Measurements from ENCODE around the gene CENPX. TPM values are rescaled to one million over a fixed set of nuclear protein-coding genes. Genes with fewer than 3 reads are reported as not detected.

Gene CENPX
- total and polyA plus RNA-seq, 5 experiments from 2014 or later = 33.6 to 63.0 (median 42.7) TPM

DNA sequence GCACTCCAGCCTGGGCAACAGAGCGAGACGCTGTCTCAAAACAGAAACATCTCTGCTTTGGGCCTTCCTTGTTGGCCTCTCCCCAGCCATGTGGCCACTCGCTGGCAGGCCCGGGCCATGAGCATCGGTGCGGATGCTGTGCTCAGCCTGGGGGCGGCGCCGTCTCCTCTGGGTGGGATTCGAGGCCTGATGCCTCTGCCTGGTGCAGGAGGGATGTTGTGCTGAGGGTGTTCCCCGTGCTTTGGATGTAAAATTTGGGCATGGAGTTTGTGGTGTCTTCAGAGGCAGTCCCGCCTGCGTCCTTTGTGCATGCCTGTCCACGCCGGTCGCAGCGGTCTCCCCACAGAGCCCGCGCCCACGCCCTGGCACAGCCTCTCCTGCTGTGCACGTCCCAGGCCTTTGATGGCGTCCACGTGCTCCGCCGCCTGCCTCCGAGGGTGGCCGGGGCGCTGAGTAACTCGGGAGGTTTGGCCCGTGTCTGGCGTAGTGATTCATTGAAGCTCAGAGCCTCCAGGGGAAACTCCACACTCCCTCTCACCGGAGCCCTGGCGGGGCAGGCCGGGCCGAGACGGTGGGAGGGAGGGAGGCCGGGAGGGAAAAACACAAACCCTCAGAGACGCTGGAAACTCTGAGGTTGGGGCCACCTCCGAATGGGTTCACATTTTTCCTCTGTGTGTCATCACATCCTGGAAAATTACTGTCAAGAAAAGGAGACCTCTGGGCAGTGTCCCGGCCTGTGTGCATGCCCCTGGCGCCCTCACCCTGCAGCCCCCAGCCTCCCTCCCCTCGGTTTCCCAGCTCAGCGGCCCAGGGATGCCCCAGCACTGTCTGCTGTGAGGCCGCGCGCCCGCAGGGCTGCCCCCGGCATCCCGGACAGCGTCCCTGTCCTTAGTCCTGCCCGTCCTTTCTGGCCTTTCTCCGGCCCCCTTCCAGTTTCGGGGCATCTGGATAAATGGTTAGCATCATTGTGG is 19.0 kb downstream of the CENPX start:
- H3K36me3 Mint-ChIP-seq = no peaks in the 10 kb centered on the region
- DNase-seq = no peak
- POLR2A ChIA-PET = interaction anchor here (0.7 kb wide), 1 partner anchor 406 kb away, joined by 3 read pairs; no protein-coding TSS in a partner anchor
- no peak for ATAC-seq
- H3K27ac Mint-ChIP-seq = no peak overlapping the region
- no peaks in the 10 kb centered on the region for H3K27me3 Mint-ChIP-seq
- H3K9me3 Mint-ChIP-seq = no peaks in the 10 kb centered on the region
- no peak overlapping the region for H3K4me3 Mint-ChIP-seq
- peaks cover 0 to 4% (median 0%) of the 10 kb centered on the region in 4 donors for H3K4me1 Mint-ChIP-seq

DNA sequence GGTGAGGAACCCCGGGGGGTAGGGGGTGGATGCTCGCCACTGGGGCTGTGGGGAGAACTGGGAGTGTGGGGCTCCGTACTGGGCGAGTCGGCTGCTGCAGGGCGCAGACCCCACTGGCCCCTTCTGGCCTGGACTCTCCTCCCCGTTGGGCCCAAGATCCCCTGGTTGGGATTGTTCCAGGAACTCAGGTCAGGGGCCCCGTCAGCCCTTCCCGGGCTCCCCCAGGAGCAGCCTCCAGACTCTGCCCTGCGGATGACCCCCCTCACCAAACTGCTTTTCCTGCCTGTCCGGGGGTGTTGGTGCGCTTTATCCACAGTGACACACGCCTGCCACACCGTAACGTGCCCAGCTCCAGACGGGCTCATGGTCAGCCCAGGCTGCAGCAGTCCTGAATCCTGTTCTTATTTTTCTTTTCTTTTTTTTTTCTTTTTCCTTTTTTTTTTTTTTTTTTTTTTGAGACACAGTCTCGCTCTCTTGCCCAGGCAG is 21.1 kb downstream of the CENPX start:
- no peak overlapping the region for H3K27ac Mint-ChIP-seq

DNA sequence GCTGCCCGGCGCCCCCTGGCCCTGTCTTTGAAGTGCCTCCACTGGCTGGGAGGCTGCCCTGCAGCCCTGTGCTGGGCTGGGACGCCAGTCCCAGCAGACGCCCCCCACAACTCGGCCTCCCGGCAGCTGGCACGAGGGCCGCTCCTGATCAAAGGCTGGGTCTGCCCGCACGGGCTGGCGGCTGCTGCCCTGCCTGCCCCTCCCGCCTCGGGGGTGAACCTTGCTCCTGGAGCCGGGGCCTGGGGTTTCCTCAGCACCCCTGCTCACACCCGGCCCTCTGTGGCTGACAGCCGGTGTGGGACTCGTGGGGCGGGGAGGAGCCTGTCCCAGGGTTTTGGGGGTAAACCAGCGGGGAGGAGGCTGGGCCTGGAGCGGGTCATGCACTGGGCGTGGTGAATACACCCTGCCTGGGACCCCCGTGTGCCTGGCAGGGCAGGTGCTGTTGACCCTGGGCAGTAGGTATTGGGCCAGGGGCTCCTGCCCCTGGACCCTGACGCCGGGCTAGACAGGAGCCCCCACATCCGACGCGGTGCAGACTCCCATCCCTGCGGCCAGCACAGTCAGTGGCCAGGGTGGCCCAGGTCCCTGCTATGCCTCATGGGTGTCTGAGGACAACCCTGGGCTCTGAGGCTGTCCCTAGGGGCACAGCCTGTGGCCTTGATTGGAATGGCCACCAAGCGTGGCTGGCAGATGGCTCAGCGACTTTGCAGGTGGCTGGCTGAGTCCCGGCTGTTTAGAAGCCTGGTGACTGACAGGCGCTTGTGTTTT is 21.7 kb downstream of the CENPX start:
- Mint-ChIP-seq H3K27ac (no peak overlapping the region), H3K4me1 (peaks cover 0 to 2% (median 0%) of the 10 kb centered on the region in 4 donors), H3K9me3 (no peaks in the 10 kb centered on the region), H3K4me3 (no peak overlapping the region), H3K36me3 (peaks cover 0 to 12% (median 0%) of the 10 kb centered on the region in 3 donors), H3K27me3 (no peaks in the 10 kb centered on the region)
- POLR2A ChIA-PET = no interaction called here
- no peak for ATAC-seq
- DNase-seq = no peak

More for the DNA sequence above, 21.1 kb downstream of the CENPX start:
- H3K27me3 Mint-ChIP-seq = no peaks in the 10 kb centered on the region
- POLR2A ChIA-PET = no interaction called here
- H3K9me3 Mint-ChIP-seq = no peaks in the 10 kb centered on the region
- no peak for DNase-seq
- peaks cover 0 to 4% (median 0%) of the 10 kb centered on the region in 4 donors for H3K4me1 Mint-ChIP-seq
- ATAC-seq = no peak
- peaks cover 0 to 10% (median 0%) of the 10 kb centered on the region in 3 donors for H3K36me3 Mint-ChIP-seq
- H3K4me3 Mint-ChIP-seq = no peak overlapping the region

DNA sequence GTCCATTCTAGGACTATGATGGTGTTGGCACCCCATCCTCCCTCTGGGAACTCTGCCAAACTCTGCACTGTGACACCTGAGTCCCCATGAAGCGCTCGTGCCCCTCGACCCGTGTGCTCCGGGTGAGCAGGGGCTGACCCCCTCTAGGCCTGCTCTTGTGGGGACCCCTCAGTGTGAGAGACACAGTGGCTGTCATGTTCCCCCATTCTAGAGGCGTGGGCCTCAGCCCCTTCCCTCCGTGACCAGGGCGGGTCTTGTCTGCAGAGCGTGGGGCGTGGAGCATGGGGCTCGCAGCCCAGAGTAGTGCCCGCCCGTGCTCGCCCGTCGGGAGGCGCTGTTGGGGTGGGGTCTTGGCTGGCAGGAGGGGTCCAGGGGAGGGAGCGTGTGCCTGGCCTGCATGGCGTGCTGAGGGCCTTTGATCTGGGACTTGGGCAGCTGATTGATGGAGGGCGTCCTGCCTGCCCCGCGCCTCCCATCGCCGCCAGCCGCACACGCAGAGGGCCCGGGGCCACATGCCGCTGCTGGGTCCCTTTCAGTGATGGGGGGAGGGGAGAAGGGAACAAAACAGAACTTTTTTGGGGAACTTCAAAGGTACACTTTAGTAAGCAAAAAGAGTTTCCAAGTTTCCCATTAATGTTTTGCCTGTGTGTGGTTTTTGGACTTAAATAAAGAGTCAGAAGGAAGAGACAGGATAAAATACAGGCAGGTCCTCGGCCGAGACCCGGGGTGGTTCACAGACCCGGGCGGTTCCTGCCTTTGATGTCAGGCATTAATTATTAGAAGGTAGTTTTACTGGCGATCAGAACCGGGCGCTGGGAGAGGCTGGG is 22.5 kb downstream of the CENPX start:
- Mint-ChIP-seq H3K4me1 (no peaks in the 10 kb centered on the region), H3K27ac (no peak overlapping the region), H3K27me3 (no peaks in the 10 kb centered on the region), H3K36me3 (peaks cover 0 to 12% (median 0%) of the 10 kb centered on the region in 3 donors), H3K4me3 (no peak overlapping the region), H3K9me3 (no peaks in the 10 kb centered on the region)
- POLR2A ChIA-PET = no interaction called here
- no peak for DNase-seq
- no peak for ATAC-seq

DNA sequence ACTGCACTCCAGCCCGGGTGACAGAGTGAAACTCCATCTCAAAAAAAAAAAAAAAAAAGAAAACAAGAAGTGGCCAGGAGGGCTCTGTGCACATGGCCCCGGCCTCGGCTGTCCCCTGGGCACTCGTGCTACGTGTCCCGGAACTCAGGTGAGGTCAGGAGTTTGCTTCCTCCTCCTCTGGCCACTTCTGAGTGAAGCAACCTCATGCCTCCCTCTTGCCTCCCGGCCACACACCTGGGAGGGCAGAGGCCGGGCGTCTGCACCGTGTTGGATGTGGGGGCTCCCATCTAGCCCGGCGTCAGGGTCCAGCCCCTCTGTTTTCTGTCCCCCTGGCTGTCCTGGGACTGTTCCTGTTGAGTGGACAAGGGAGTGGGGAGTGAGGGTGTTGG is 23.1 kb downstream of the CENPX start:
- POLR2A ChIA-PET = interaction anchor here (0.7 kb wide), 1 partner anchor 335 kb away, joined by 5 read pairs; no protein-coding TSS in a partner anchor
- Mint-ChIP-seq H3K27ac (no peak overlapping the region), H3K9me3 (no peaks in the 10 kb centered on the region), H3K27me3 (no peaks in the 10 kb centered on the region), H3K4me1 (no peaks in the 10 kb centered on the region), H3K36me3 (peaks cover 0 to 12% (median 0%) of the 10 kb centered on the region in 3 donors), H3K4me3 (no peak overlapping the region)
- ATAC-seq = no peak
- no peak for DNase-seq

DNA sequence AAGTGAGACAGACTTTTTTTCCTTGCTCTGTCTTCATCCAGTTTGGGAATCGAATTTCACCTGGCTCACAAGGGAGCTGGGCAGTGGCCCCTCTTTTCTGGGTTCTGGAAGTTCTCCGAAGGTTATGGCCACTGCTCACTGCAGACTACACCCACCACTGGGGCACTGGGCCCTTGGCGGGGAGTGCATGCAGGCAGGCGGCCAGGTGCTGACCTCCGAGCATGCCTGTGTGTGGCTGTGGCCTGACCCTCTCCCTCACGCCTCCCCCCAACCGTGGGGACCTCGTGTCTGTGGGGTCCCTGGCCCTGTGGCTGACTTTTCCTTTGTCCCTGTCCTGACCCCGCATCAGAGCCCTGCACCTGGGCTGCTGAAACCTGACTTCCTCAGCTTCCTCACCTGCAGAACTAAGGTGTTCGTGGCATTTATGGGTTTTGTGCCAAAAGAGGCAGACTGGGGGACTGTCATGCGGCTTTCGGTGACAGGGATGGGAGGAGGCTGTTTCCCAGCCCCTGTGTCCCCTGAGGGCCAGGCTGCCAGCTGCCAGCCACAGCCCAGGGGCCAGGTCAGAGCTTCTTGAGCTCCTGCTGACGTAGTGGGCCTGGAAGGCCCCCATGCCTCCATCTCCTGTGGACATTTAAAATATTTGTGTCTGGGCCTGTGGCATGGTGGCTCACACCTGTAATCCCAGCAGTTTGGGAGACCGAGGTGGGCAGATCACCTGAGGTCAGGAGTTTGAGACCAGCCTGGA is 23.8 kb downstream of the CENPX start:
- no peaks in the 10 kb centered on the region for H3K27me3 Mint-ChIP-seq
- no peak overlapping the region for H3K4me3 Mint-ChIP-seq
- ATAC-seq (no peak), DNase-seq (no peak)
- H3K9me3 Mint-ChIP-seq = no peaks in the 10 kb centered on the region
- peak overlapping the region in 1 of 10 donors; percentile 34 for H3K27ac Mint-ChIP-seq
- POLR2A ChIA-PET = interaction anchor here (0.7 kb wide), 1 partner anchor 334 kb away, joined by 5 read pairs; no protein-coding TSS in a partner anchor
- peaks cover 0 to 12% (median 0%) of the 10 kb centered on the region in 3 donors for H3K36me3 Mint-ChIP-seq
- H3K4me1 Mint-ChIP-seq = peaks cover 0 to under 1% (median 0%) of the 10 kb centered on the region in 4 donors

DNA sequence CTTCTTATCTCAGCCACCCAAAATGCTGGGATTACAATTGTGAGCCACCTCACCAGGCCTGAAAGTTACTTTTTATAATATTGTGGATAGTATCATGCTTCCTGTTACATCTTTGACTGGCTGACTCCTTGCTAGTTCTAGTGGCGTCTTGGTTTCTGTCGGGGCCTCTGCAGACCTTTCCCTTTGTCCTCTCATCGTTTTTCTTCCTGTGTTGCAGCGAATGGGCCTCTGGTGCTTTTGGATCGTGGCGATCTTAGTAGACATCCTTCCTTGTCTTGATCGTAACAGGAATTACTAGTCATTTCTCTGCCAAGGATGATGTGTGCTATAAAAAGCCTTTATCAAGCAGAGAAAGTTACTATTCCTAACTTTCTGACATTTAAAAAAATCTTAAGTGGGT is 24.5 kb downstream of the CENPX start:
- ATAC-seq = no peak
- Mint-ChIP-seq H3K9me3 (no peaks in the 10 kb centered on the region), H3K27me3 (no peaks in the 10 kb centered on the region), H3K4me1 (peaks cover 0 to 5% (median 0%) of the 10 kb centered on the region in 4 donors), H3K36me3 (peaks cover 0 to 12% (median 0%) of the 10 kb centered on the region in 3 donors), H3K27ac (peak overlapping the region in 1 of 10 donors; percentile 34), H3K4me3 (no peak overlapping the region)
- POLR2A ChIA-PET = no interaction called here
- no peak for DNase-seq

DNA sequence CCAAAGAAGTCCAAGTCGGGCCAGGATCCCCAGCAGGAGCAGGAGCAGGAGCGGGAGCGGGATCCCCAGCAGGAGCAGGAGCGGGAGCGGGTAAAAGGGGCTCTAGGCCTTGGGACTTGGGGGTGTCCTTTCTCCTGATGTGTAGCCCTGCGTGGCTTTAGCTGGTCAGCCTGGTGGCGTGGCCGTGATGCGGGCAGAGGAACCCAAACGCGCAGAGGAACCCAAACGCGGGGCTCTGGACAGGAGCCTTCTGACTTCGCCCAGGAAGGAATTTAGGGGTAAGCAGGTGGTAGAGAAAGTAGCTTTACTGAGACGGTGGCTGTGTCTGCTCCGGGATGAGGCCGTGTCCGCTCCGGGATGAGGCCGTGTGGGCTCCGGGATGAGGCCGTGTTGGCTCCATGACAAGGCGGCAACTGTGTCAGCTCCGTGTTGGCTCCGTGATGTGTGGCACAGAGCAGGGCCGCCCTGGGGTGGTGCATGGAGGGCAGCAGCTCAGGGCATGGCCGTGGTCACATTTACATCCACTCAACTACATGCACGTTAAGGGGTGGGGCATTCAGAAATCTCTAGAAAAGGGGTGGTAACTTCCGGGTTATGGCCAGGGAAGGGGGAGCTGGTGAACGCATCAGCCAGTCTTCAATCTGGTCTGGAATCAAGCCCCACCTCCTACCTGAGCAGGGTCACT is 25.8 kb downstream of the CENPX start:
- Mint-ChIP-seq H3K27me3 (no peaks in the 10 kb centered on the region), H3K4me1 (peaks cover 0 to 5% (median 0%) of the 10 kb centered on the region in 4 donors), H3K4me3 (no peak overlapping the region), H3K36me3 (peaks cover 0 to 12% (median 0%) of the 10 kb centered on the region in 3 donors), H3K9me3 (no peaks in the 10 kb centered on the region), H3K27ac (no peak overlapping the region)
- ATAC-seq (no peak), DNase-seq (no peak)
- POLR2A ChIA-PET = no interaction called here

DNA sequence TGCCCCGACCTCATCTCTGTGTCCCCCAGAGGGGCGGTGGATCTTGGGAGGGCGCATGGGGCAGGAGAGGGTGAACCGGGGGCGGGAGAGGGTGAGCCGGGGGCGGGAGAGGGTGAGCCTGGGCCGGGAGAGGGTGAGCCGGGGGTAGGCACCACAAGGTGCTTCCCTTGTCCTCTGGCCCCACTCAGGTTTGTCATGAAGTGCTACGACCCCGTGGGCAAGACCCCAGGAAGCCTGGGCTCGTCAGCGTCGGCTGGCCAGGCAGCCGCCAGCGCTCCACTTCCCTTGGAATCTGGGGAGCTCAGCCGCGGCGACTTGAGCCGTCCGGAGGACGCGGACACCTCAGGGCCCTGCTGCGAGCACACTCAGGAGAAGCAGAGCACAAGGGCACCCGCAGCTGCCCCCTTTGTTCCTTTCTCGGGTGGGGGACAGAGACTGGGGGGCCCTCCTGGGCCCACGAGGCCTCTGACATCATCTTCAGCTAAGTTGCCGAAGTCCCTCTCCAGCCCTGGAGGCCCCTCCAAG is 26.4 kb downstream of the CENPX start:
- peaks cover 0 to 12% (median 0%) of the 10 kb centered on the region in 3 donors for H3K36me3 Mint-ChIP-seq
- H3K27ac Mint-ChIP-seq = no peak overlapping the region
- peaks cover 0 to 5% (median 0%) of the 10 kb centered on the region in 4 donors for H3K4me1 Mint-ChIP-seq
- H3K4me3 Mint-ChIP-seq = no peak overlapping the region
- POLR2A ChIA-PET = no interaction called here
- DNase-seq (no peak), ATAC-seq (no peak)
- no peaks in the 10 kb centered on the region for H3K27me3 Mint-ChIP-seq
- H3K9me3 Mint-ChIP-seq = no peaks in the 10 kb centered on the region

DNA sequence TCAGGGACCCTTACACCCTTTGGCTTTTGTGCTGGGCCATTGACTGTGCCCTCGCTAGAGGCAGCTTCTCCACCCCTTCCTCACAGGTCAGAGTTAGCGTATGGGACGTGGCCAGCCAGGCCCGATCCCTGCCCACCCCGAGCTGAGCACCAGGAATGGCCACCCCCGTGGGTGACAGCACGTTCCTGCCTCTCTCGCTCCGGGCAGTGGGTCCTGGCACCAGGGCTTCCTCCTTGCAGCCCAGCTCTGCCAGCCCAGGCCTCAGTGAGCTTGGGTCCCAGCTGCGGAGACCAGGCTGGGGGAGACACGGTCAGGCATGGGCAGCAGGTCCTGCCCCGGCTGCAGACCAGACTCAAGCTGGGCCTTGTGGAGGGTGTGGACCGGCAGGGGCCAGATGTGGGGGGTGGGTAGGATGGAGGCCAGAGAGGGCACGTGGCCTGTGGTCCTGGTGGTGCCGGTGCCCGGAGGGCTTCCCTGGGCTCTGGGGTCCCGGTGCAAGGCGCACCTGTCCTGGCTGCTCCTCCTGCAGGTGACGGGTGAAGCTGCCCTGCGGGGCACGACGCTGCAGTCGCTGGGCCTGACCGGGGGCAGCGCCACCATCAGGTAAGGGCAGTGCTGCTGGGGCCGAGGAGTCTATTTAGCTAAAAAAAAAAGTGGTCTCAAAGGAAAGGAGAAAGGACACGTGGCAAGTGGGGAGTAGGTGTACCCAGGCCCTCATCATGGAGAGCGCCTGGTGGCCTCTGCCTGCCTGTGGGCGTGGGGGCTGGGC is 27.0 kb downstream of the CENPX start:
- Mint-ChIP-seq H3K27ac (peak overlapping the region in 1 of 10 donors; percentile 29), H3K9me3 (no peaks in the 10 kb centered on the region), H3K4me3 (no peak overlapping the region), H3K36me3 (peaks cover 0 to 12% (median 0%) of the 10 kb centered on the region in 3 donors), H3K27me3 (no peaks in the 10 kb centered on the region), H3K4me1 (peaks cover 0 to 9% (median 2%) of the 10 kb centered on the region in 4 donors)
- no peak for ATAC-seq
- POLR2A ChIA-PET = no interaction called here
- DNase-seq = no peak

Data from naive thymus-derived CD8-positive, alpha-beta T cell (primary cell).